GM12873 (cell line): ENCODE results near the gene RIMS3.

Experiments used
- TF ChIP-seq, protein P1 (sequence below): IDR thresholded peaks from 2 replicates; pipeline ENCODE4 v1.5.1; 2012; ENCODE audit warnings: low read depth, mild to moderate bottlenecking, moderate library complexity, low read length, control low read depth; ENCODE audit not compliant: insufficient read depth; ENCODE audit errors: missing control alignments

The RIMS3 gene

DNA sequence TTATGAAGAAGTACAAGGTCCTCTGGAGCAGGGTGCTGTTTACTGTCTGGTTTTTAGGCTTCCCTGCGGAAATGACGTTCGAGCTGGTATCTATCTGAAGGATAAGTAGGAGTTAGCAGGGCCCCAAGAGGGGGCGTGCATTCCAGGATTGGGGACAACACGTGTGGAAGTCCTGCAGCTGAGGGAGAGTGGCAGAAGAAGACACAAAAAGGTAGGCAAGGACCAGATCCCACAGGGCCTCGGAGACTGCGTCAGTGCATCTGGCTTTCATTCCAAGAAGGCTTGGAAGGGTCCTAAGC lies 5.9 kb downstream of the RIMS3 start:
- TF ChIP-seq, protein P1, sequence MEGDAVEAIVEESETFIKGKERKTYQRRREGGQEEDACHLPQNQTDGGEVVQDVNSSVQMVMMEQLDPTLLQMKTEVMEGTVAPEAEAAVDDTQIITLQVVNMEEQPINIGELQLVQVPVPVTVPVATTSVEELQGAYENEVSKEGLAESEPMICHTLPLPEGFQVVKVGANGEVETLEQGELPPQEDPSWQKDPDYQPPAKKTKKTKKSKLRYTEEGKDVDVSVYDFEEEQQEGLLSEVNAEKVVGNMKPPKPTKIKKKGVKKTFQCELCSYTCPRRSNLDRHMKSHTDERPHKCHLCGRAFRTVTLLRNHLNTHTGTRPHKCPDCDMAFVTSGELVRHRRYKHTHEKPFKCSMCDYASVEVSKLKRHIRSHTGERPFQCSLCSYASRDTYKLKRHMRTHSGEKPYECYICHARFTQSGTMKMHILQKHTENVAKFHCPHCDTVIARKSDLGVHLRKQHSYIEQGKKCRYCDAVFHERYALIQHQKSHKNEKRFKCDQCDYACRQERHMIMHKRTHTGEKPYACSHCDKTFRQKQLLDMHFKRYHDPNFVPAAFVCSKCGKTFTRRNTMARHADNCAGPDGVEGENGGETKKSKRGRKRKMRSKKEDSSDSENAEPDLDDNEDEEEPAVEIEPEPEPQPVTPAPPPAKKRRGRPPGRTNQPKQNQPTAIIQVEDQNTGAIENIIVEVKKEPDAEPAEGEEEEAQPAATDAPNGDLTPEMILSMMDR: no peak

DNA sequence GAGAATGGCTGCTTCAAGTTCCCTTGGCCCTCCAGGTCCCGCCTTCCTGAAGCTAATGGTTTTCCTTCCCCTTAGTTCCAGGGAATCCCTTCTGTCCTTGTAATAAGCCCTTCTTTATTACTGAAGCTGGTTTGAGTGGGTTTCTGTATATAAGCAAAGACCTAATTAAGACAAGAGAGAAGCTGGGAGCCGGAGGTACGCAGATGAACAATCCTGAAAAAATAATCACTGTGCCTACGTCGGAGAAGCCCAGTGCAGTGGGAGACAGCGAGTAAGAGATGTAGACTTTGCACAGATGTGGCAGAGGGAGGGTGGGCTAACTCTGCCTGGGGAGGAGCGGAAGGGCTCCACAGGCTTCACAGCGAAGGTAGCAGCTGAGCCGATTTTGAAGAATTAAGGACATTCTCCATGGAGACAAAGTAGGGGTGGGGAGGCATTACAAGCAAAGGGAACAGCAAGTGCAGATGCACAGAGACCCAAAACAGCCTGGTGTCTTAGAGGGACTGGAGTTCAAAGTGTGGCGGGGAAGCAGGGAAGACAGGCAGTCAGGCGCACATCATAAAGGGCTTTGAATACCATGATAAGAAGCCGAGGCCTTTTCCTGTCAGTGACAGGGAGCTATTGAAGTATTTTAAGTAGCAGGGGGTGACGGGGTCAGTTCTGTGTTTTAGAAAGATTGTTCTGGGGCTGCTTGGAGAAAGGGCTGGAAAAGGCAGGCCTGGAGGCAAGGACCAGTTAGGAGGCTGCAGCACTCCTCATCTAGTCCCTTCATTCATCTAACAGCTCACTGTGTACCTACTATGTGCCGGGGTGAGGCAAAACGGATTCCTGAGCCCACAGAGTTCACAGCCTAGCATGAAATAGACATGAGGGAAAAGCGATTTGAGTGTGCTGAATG lies 6.5 kb downstream of the RIMS3 start:
- TF ChIP-seq, protein P1: no peak

DNA sequence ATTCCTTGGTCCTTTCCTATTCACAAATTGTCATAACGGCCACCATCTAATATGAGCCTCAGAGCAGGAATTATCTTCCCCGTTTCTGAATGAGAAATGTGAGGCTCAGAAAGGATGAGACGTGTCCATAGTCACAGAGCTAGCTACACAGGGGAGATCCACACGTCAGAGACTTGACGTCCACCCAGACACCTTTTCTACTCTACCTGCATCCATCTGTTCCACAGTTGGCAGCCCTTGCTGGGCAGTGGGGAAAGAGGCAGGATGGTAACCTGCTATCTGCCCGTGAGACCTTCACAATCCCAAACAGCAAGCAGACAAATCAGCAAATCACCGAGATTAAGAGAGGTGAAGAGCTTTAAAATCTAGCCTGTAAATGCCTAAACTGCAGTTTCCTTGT lies 8.4 kb downstream of the RIMS3 start:
- TF ChIP-seq, protein P1: no peak

DNA sequence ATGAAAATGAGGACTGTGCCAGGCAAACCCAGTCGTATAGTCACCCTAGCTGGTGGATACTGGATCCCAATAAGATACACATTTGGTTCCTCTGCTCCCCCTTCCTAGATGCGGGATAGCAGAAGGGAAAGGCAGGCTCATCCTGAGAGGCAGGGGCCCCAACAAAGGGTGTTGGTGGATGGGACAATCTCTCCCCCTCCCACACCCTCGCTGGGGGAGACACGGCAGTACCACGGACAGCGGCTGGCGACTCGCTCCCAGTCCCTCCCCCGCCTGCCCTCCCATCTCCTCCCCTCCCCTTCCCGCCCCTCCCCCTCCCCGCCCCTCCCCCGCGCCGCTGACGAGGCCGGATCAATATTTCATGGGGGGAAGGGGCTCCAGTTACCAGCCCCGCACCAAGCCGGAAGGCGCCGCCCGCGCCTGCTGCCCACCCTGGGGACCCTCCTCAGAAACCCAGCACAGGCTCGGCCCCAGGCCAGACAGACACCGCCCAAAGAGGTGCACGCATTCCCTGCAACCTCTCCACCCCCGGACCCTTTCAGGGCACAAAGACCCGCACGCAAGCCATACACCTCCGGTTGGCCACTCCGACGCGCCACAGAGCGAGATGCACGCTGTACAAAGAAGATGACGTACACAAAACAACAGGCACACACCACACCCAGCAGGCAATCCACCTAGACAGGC lies 11.5 kb downstream of the RIMS3 start:
- TF ChIP-seq, protein P1: no peak

DNA sequence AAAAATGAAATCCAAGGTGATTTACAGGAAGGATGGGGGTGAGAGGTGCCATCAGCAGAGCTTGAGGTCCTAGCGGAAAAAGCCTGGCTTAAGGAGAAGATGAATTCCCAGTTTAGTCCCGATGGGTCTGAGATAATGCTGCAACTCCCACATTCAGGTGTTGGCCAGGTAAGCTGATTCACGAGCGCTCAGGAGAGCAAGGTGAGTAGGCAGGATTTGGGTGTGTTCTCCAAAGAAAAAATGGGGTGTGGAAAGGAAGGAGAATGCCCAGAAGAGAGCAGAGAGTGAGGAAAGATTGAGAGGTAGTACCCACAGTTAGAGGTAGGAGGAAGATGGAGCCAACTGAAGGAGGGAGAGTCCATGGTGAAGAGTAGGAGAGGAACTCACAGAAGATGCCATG lies 12.5 kb downstream of the RIMS3 start:
- TF ChIP-seq, protein P1: no peak

DNA sequence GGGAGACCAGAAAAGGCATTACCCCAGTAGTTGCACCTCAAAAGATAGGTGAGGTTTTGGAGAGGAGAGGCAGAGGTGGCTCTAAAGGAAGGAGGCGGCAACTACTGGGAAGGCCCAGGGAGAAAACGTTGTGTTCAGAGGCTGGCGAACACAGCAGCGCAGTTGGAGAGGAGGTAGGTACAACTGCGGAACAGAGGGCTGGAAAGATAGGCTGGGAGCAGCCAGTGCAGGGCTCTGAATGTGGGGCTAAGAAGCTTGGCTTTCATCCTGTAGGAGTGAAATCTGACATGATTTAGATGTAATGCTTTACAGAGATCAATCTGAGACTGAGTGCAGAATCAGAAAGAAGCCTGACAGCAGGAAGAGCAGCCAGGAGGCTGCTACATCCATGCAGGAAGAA lies 13.0 kb downstream of the RIMS3 start:
- TF ChIP-seq, protein P1: no peak

DNA sequence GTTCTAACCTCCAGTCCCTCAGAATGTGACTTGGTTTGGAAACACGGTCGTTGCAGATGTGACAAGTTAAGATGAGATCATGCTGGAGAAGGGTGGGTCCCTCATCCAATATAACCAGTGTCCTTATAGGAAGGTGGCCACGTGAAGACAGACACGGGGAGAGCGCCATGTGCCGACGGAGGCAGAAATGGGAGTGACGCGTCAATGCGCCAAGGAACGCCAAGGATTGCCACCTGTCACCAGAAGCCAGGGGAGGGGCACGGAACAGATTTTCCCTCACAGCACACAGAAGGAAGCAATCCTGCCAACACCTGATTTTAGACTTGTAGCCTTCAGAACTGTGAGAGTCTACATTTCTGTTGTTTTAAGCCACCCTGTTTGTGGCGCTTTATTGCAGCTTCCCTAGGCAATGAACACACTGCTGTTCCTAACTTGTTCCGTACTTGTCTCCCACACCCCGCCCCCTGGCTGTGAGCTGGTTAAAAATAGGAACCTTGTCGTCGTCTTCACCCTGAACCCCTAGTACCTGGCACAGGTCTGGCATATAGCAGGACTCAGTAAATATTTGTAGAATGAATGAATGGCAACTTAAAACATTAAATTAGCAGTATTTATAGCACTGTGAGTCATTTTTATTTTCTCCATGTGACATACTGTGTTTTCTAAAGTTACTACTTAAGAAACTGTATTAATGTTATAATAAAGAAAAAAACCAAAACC lies 14.2 kb downstream of the RIMS3 start:
- TF ChIP-seq, protein P1: no peak
